GM18499 (cell line): Measurements from ENCODE around the gene SH2D2A.

Experiments used
- ATAC-seq: cut with Tn5 transposase; IDR thresholded peaks from one replicate; pipeline ENCODE4 v1.9.1; 2021; ENCODE audit warnings: moderate number of reproducible peaks; ENCODE audit not compliant: insufficient read depth, unreplicated experiment

Gene SH2D2A

GRCh38 chr1:156828400-156829124 lies 11.9 kb upstream of the SH2D2A start:
- no peak for ATAC-seq

DNA sequence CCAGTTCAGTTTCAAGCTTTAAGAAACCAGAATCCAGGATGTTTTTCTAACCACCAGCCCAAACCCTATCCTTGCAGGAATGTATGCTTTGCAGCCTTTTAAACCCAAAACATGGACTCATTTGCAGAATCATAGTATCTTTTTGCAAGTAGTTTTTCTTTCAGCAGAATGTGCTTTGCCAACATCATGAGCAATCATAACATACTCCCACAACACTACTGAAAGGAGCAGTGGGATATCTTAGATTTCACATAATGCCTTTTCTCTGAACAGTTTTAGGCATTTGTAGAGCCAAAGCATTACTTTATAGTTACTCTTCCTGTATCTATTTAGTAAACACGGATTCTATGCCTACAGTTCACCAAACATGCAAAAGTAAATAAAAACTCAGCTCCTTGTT lies 10.0 kb upstream of the SH2D2A start:
- ATAC-seq = no peak

GRCh38 chr1:156823210-156823790 lies 6.7 kb upstream of the SH2D2A start:
- no peak for ATAC-seq

GRCh38 chr1:156822680-156823079 lies 6.0 kb upstream of the SH2D2A start:
- no peak for ATAC-seq

DNA sequence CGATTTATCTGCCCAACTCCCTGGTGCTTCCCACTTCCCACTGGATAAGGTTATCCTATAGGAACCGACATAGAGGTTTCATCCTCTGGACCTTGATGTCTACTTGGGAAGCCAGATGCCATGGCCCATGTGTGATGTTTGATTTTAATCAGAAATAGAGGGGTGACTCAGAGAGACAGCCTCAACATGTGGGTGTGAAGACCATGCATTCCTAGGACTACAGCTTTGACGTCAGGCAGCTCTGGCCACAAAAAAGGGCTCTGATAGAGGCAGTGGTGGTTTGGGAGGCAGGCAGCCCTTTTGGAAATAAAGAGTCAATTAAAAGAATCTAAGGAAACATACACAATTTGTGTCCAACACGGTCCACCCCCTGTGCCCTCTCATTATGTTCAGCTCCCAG lies 5.2 kb upstream of the SH2D2A start:
- no peak for ATAC-seq

GRCh38 chr1:156815961-156816422 lies 656 bp downstream of the SH2D2A start:
- ATAC-seq = no peak

- no peak for ATAC-seq
These were observed 1.3 kb downstream of the SH2D2A start for GRCh38 chr1:156815307-156815826.

- no peak for ATAC-seq
These were observed 1.9 kb downstream of the SH2D2A start for GRCh38 chr1:156814571-156815260.

GRCh38 chr1:156813750-156814570 lies 2.7 kb downstream of the SH2D2A start:
- no peak for ATAC-seq

GRCh38 chr1:156813298-156813697 lies 3.4 kb downstream of the SH2D2A start:
- ATAC-seq = no peak

DNA sequence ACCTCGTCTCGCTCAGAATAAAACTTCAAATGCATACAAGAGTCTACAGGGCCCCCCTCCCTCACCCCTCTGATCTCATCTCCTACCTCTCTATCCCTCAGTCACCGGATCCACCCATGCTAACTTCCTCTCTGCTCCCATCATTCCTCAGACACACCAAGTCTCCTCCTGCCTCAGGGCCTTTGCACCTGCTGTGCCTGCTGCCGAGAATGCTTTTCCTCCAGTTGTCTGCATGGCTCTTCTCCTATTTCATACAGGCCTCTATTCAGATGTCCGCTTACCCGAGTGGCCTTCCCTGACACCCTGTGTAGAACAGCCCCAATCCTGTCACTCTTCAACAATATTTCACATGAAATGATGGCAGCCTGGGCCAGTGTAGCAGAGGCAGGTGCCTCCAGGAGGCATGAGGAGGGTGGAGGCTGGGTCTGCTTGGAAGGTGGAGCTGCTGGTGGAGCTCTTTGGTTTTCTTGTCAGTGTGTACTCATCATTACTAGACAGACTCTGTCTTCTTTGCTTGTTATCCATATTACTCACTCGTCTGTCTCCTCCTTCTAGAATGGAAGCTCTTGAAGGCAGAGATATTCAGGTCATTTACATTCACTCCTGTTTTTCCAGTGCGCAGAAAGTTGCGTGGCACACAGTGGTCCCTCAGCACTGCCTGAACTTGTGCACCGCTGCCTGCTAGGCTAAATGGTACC lies 4.2 kb downstream of the SH2D2A start:
- no peak for ATAC-seq

DNA sequence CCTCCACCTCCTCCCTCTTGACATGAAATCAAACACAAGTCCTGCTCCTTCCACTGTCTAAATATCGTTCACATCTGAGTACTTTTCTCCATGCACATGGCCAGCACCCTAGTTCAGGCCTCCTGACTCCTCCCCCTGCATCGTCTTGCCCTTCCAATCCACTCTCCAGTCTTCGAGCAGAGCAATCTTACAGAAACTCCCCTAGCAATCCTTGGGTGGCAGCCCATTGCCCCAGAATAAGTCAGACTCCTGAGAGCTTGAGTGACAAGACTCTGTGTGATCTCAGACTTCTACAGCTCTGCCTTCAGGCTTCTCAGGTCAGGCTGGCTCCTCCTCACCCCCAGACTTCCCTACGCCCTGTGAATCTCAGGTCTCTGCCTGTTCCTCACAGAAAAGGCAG lies 5.5 kb downstream of the SH2D2A start:
- no peak for ATAC-seq

- ATAC-seq = no peak
These were observed 6.8 kb downstream of the SH2D2A start for GRCh38 chr1:156809711-156810366.

- ATAC-seq = no peak
These were observed 7.4 kb downstream of the SH2D2A start for GRCh38 chr1:156809281-156809680.

DNA sequence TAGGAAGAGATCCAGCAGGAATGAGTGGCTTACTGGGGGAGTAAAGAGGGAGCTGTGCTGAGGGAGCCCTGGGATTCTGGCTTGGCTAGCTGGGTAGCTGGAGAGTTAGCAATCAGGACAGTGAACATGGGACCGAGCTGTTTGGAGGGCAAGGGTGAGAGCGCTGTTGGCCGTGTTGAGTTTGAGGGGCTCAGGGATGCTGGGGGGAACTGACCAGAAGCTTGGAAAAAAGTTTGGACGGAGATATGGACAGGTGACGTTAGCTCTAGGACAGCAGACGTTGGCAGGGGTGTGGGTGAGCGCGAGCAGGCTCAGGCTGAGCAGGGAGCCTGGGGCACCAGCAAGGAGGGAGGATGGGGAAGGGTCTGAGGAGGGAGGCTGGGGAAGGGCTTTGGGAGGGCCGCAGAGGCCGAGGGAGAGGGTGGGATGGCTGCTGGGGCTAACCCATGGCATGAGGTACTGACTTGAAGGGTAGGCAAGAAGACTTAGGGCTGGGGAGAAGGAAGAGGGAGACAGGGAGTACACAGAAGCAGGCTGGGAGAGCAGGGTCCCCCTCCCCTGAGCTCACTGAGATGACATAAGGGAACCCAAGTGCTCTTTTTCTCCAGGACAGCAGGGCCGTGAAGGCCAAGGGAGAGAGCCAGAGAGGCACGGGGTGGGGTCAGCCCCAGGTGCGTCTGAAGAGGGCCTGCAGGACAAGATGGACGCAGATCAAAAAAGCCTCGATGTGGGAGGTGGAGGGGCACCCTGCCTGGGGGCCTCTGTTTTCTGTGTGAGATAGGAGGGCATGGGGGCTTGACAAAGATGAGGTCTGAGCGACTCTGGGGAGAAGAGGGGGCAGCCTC lies 8.2 kb downstream of the SH2D2A start:
- ATAC-seq = no peak

GRCh38 chr1:156807627-156808026 lies 9.0 kb downstream of the SH2D2A start:
- no peak for ATAC-seq

GRCh38 chr1:156806512-156807440 lies 9.9 kb downstream of the SH2D2A start:
- ATAC-seq = no peak
